B cell (primary cell): ENCODE measurements around the gene RHOU. TPM values are rescaled to one million over a fixed set of nuclear protein-coding genes. Genes with fewer than 3 reads are reported as not detected.

Experiments used
- ATAC-seq: fragments of 200-7000 bp; cut with Tn5 transposase; one replicate; pipeline ENCODE4 v1.10.0; 2021; ENCODE audit warnings: low read depth, mild to moderate bottlenecking, moderate number of reproducible peaks, moderate library complexity
- CTCF ChIA-PET: fragments of 350-600 bp; sonication (Branson Sonifier 250); formaldehyde crosslinking; loops from one replicate; lab custom pipeline; 2021; ENCODE audit warnings: antibody characterized with exemption, inconsistent platforms; lab: Charles Lee
- POLR2A ChIA-PET: fragments of 350-600 bp; sonication (Branson Sonifier 250); formaldehyde crosslinking; loops from one replicate; lab custom pipeline; 2021; ENCODE audit warnings: antibody characterized with exemption; lab: Charles Lee
- DNase-seq: peaks from one replicate; pipeline ENCODE4 v3.0.0; 2013
- H2AFZ ChIP-seq: 2 replicates; pipeline ENCODE4 v1.6.1; 2012; ENCODE audit warnings: mild to moderate bottlenecking, low read depth, low read length; ENCODE audit not compliant: insufficient read depth, poor library complexity, severe bottlenecking
- H3K27ac ChIP-seq, 2 donors: 1 replicate in 1 of 2; 2 replicates in 1 of 2; pipeline ENCODE4 v1.5.1; 2012 to 2013; ENCODE audit warnings: low read length in 2 of 2, mild to moderate bottlenecking in 2 of 2, moderate library complexity in 1 of 2
- H3K27me3 ChIP-seq, 4 experiments: fragments of 200-600 bp in 1 of 4; sonication (generic) in 1 of 4; replicated peaks in 1 of 4; 1 replicate in 2 of 4; 2 replicates in 2 of 4; pipeline versions ENCODE4 v1.6.1 to v1.7.0; 2013 to 2016; ENCODE audit warnings: low read length in 3 of 4, mild to moderate bottlenecking in 2 of 4, mixed read lengths in 1 of 4, moderate library complexity in 1 of 4; ENCODE audit not compliant: insufficient read depth in 4 of 4, control insufficient read depth in 3 of 4; ENCODE audit errors: control extremely low read depth in 1 of 4
- H3K36me3 ChIP-seq, 2 experiments: replicated peaks in 1 of 2; 1 replicate in 1 of 2; 2 replicates in 1 of 2; pipeline versions ENCODE4 v1.6.1 to v1.7.1; 2013; ENCODE audit warnings: low read length in 1 of 2; ENCODE audit not compliant: insufficient read depth in 2 of 2, control insufficient read depth in 1 of 2; ENCODE audit errors: control extremely low read depth in 1 of 2, extremely low read depth in 1 of 2
- H3K4me1 ChIP-seq, 2 donors: fragments of 200-600 bp in 1 of 2; sonication (generic) in 1 of 2; 1 replicate in 1 of 2; 2 replicates in 1 of 2; pipeline versions ENCODE4 v1.5.1 to v1.6.1; 2013 to 2017; ENCODE audit warnings: low read length in 2 of 2; ENCODE audit not compliant: control insufficient read depth in 2 of 2, insufficient read depth in 2 of 2
- H3K4me2 ChIP-seq: replicated peaks from 2 replicates; pipeline ENCODE3; 2012; ENCODE audit warnings: mild to moderate bottlenecking, low read depth, low read length; ENCODE audit not compliant: poor library complexity, severe bottlenecking
- H3K4me3 ChIP-seq, 5 experiments: fragments of 200-600 bp in 1 of 5; sonication (generic) in 1 of 5; 1 replicate in 3 of 5; 2 replicates in 2 of 5; pipeline versions ENCODE4 v1.5.1 to v1.7.0; 2011 to 2016; ENCODE audit warnings: low read length in 4 of 5, mild to moderate bottlenecking in 4 of 5, low read depth in 2 of 5, control low read depth in 1 of 5, moderate library complexity in 1 of 5; ENCODE audit not compliant: insufficient read depth in 1 of 5; ENCODE audit errors: control extremely low read depth in 1 of 5, extremely low read depth in 1 of 5
- H3K79me2 ChIP-seq: fragments of 200-600 bp; sonication (generic); one replicate; pipeline ENCODE4 v1.6.0; 2016; ENCODE audit warnings: low read length; ENCODE audit not compliant: control insufficient read depth, insufficient read depth
- H3K9ac ChIP-seq: fragments of 200-600 bp; sonication (generic); 2 replicates; pipeline ENCODE4 v1.6.1; 2017; ENCODE audit warnings: mild to moderate bottlenecking, low read length, moderate library complexity
- H3K9me3 ChIP-seq, 3 donors: one replicate each; pipeline versions ENCODE4 v1.6.1 to v1.7.1; 2013; ENCODE audit warnings: low read length in 2 of 3; ENCODE audit not compliant: control insufficient read depth in 2 of 3, insufficient read depth in 1 of 3; ENCODE audit errors: control extremely low read depth in 1 of 3
- H4K20me1 ChIP-seq: 2 replicates; pipeline ENCODE4 v1.6.0; 2012; ENCODE audit warnings: mild to moderate bottlenecking, low read length; ENCODE audit not compliant: insufficient read depth, control insufficient read depth, poor library complexity, severe bottlenecking
- H3K27ac Mint-ChIP-seq: one replicate; pipeline ENCODE4 v1.8.0; 2021; ENCODE audit warnings: mixed read lengths
- H3K27me3 Mint-ChIP-seq: one replicate; pipeline ENCODE4 v1.8.0; 2021; ENCODE audit warnings: mixed read lengths
- H3K4me1 Mint-ChIP-seq: one replicate; pipeline ENCODE4 v1.8.0; 2021; ENCODE audit warnings: mixed read lengths
- H3K4me3 Mint-ChIP-seq: one replicate; pipeline ENCODE4 v1.8.0; 2021; ENCODE audit warnings: mixed read lengths
- H3K9me3 Mint-ChIP-seq: one replicate; pipeline ENCODE4 v1.8.0; 2022; ENCODE audit warnings: mixed read lengths; ENCODE audit not compliant: insufficient read depth
- EZH2 ChIP-seq: IDR thresholded peaks from 2 replicates; pipeline ENCODE4 v1.6.1; 2012; ENCODE audit warnings: borderline replicate concordance, low read depth, mild to moderate bottlenecking, moderate library complexity, low read length; ENCODE audit not compliant: insufficient read depth, poor library complexity, severe bottlenecking
- WGBS: methylation state at CpG from one replicate; pipeline ENCODE4 v1.1.5; 2013; ENCODE audit warnings: missing lambda C conversion rate; ENCODE audit not compliant: insufficient coverage; 5-methylcytosine and 5-hydroxymethylcytosine counted together
- intact Hi-C: fragments of 100-400 bp; cut with micrococcal nuclease; formaldehyde crosslinking; loops from one replicate; pipeline ENCODE4 v1.10.0; 2022
- polyA plus RNA-seq: library from polyadenylated mRNA; depleted of rRNA; stranded (reverse); fragments of >200 nt; gene quantifications from 2 replicates; pipeline ENCODE4 v1.2.3, GENCODE V29; 2012
- total RNA-seq, 2 donors: library from RNA; stranded (reverse); fragments of 120-200 nt in 1 of 2; gene quantifications; 1 replicate in 1 of 2; 2 replicates in 1 of 2; pipeline versions ENCODE4 v1.2.3 to v1.2.4, GENCODE V29; 2013 to 2022
- TF ChIP-seq, protein P1 (sequence below): fragments of 200-600 bp; IDR thresholded peaks from one replicate; pipeline ENCODE4 v1.8.0; 2022; ENCODE audit warnings: antibody characterized with exemption, mild to moderate bottlenecking

Gene RHOU
- total and polyA plus RNA-seq, 2 donors (not counting 1 experiment from before 2014, with no cell fraction given) = 0.12 TPM; not detected in 1

DNA sequence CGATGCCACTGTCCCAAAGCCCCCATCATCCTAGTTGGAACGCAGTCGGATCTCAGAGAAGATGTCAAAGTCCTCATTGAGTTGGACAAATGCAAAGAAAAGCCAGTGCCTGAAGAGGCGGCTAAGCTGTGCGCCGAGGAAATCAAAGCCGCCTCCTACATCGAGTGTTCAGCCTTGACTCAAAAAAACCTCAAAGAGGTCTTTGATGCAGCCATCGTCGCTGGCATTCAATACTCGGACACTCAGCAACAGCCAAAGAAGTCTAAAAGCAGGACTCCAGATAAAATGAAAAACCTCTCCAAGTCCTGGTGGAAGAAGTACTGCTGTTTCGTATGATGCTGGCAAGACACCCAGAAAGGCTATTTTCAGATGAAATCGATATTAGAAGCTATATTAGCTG lies 8.1 kb downstream of the RHOU start:
- DNase-seq (no peak), ATAC-seq (no peak)
- H3K27ac ChIP-seq = no peak overlapping the region
- peaks cover 0 to 6% (median 4%) of the 10 kb centered on the region in 4 experiments for H3K27me3 ChIP-seq
- H3K9me3 ChIP-seq = no peaks in the 10 kb centered on the region
- peaks cover 48% of the 10 kb centered on the region for H3K27me3 Mint-ChIP-seq
- no peak overlapping the region for H3K4me3 ChIP-seq
- ChIA-PET POLR2A (no interaction called here), CTCF (no interaction called here)
- H3K4me3 Mint-ChIP-seq = no peak overlapping the region
- H3K27ac Mint-ChIP-seq = no peak overlapping the region
- no peaks in the 10 kb centered on the region for H3K36me3 ChIP-seq
- H3K4me2 ChIP-seq = no peak overlapping the region
- TF ChIP-seq, protein P1, sequence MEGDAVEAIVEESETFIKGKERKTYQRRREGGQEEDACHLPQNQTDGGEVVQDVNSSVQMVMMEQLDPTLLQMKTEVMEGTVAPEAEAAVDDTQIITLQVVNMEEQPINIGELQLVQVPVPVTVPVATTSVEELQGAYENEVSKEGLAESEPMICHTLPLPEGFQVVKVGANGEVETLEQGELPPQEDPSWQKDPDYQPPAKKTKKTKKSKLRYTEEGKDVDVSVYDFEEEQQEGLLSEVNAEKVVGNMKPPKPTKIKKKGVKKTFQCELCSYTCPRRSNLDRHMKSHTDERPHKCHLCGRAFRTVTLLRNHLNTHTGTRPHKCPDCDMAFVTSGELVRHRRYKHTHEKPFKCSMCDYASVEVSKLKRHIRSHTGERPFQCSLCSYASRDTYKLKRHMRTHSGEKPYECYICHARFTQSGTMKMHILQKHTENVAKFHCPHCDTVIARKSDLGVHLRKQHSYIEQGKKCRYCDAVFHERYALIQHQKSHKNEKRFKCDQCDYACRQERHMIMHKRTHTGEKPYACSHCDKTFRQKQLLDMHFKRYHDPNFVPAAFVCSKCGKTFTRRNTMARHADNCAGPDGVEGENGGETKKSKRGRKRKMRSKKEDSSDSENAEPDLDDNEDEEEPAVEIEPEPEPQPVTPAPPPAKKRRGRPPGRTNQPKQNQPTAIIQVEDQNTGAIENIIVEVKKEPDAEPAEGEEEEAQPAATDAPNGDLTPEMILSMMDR = no peak
- no peak for TF ChIP-seq EZH2
- H3K9ac ChIP-seq = no peak overlapping the region
- no peaks in the 10 kb centered on the region for H3K4me1 Mint-ChIP-seq
- no peaks in the 10 kb centered on the region for H3K79me2 ChIP-seq
- H3K4me1 ChIP-seq = no peaks in the 10 kb centered on the region
- H3K9me3 Mint-ChIP-seq = no peaks in the 10 kb centered on the region
- no peaks in the 10 kb centered on the region for H4K20me1 ChIP-seq
- over 99% methylated on average over 10 of the region's 13 CpGs for WGBS
- intact Hi-C loops = no loop called here
- no peak overlapping the region for H2AFZ ChIP-seq

DNA sequence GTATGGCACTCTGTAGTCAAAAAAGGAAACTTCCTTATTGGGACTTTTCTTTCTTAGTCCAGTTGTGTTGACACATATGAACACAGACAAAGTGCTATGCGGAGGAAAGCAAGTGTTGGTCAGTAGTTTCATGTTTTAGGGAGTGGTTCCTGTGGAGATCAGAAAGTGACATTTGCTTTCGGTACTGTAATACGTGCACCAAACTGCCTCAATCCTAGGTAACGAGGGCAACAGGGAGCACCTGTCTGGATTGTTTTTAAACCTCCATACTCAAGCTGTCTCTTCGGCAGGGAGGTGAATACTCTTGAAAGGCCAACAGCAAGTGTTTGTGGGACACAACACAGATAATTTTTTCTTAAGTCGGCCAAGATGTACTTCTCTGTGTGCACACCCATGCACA lies 9.1 kb downstream of the RHOU start:
- ATAC-seq (no peak), DNase-seq (no peak)
- H3K4me2 ChIP-seq = no peak overlapping the region
- H3K36me3 ChIP-seq = no peaks in the 10 kb centered on the region
- no peak overlapping the region for H2AFZ ChIP-seq
- H3K4me1 Mint-ChIP-seq = no peaks in the 10 kb centered on the region
- TF ChIP-seq, protein P1 = no peak
- TF ChIP-seq EZH2 = no peak
- H3K27ac Mint-ChIP-seq = no peak overlapping the region
- no peak overlapping the region for H3K9ac ChIP-seq
- H3K9me3 Mint-ChIP-seq = no peaks in the 10 kb centered on the region
- no peaks in the 10 kb centered on the region for H3K79me2 ChIP-seq
- WGBS = 95% methylated on average over 4 of the region's 6 CpGs
- no peaks in the 10 kb centered on the region for H4K20me1 ChIP-seq
- ChIA-PET CTCF (no interaction called here), POLR2A (no interaction called here)
- H3K27me3 ChIP-seq = peaks cover 0 to 7% (median 4%) of the 10 kb centered on the region in 4 experiments
- no peaks in the 10 kb centered on the region for H3K9me3 ChIP-seq
- peaks cover 49% of the 10 kb centered on the region for H3K27me3 Mint-ChIP-seq
- H3K27ac ChIP-seq = no peak overlapping the region
- no peak overlapping the region for H3K4me3 ChIP-seq
- H3K4me3 Mint-ChIP-seq = no peak overlapping the region
- no peaks in the 10 kb centered on the region for H3K4me1 ChIP-seq
- intact Hi-C loops = no loop called here
